ENCODE results near the gene SF3B4. TPM values are rescaled to one million over a fixed set of nuclear protein-coding genes. Genes with fewer than 3 reads are reported as not detected.

Gene SF3B4
- total RNA-seq, 1 donor from 2014 or later, result 26.4 TPM

DNA sequence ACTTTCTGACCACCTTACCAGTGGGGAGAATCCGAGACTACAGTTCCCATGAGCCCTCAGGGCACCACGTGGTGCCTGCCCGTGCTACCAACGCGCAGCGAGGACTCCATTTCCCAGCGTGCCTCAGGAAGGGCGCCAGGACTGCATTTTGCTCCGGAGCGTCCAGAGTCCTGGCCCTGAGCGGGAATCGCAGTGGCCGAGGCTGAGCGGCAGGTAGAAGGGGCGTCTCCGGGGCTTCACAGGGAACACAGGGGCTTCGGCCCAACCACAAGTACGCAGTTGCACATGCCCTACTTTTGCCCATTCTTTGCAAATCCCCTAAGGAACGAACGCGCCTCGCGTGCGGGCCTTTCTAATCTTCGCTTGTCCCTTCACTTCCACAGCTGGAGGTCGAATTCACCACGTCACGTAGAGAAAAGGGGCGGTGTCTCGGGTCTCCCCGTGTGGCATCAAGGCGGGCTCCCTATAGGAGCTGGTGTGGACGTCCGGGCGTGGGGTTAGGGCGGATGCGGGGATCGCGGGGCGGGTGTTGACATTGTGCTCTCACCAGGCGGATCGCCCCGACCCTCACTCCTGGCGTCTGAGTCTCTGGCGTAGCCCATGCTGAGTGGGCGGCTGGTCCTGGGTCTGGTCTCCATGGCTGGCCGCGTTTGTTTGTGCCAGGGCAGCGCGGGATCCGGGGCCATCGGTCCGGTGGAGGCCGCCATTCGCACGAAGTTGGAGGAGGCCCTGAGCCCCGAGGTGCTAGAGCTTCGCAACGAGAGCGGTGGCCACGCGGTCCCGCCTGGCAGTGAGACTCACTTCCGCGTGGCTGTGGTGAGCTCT lies 27.9 kb downstream of the SF3B4 start, which contains the start of gene BOLA1:
Gene BOLA1, plus strand, starts transcription at position 109 of the 825 bp plus-strand sequence. Its CDS starts 492 bp downstream, at position 601.
- H3K27ac Mint-ChIP-seq, result peak within 1 kb of the TSS; percentile 95
- Histone ChIP-seq H3K27me3 (no peaks in the 10 kb centered on the region), H3K9ac (no peak within 1 kb of the TSS), H3K27ac (no peak within 1 kb of the TSS), H2AFZ (replicated peaks) (peak within 1 kb of the TSS; percentile 81), H3K36me3 (no peaks in the 10 kb centered on the region), H3F3A (ENCODE audit: low read depth) (no peaks in the 10 kb centered on the region), H3K4me1 (no peaks in the 10 kb centered on the region), H3K4me3 (peak within 1 kb of the TSS; percentile 39), H3K9me3 (ENCODE audit: low read depth) (no peaks in the 10 kb centered on the region), H3K79me2 (ENCODE audit: low read depth) (no peaks in the 10 kb centered on the region), H4K20me1 (ENCODE audit: low read depth) (no peaks in the 10 kb centered on the region), H3K4me2 (peak within 1 kb of the TSS; percentile 68)
- H3K27me3 Mint-ChIP-seq (ENCODE audit: insufficient read depth, low read depth), result no peaks in the 10 kb centered on the region
- peaks cover 3% of the 10 kb centered on the region for H3K9me3 Mint-ChIP-seq
- peak; percentile 96 for DNase-seq (ENCODE audit: low spot score)
- peaks cover 13% of the 10 kb centered on the region for H3K4me1 Mint-ChIP-seq
- TF ChIP-seq, protein P1, sequence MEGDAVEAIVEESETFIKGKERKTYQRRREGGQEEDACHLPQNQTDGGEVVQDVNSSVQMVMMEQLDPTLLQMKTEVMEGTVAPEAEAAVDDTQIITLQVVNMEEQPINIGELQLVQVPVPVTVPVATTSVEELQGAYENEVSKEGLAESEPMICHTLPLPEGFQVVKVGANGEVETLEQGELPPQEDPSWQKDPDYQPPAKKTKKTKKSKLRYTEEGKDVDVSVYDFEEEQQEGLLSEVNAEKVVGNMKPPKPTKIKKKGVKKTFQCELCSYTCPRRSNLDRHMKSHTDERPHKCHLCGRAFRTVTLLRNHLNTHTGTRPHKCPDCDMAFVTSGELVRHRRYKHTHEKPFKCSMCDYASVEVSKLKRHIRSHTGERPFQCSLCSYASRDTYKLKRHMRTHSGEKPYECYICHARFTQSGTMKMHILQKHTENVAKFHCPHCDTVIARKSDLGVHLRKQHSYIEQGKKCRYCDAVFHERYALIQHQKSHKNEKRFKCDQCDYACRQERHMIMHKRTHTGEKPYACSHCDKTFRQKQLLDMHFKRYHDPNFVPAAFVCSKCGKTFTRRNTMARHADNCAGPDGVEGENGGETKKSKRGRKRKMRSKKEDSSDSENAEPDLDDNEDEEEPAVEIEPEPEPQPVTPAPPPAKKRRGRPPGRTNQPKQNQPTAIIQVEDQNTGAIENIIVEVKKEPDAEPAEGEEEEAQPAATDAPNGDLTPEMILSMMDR (IDR thresholded peaks at IDR 0.05), result no peak
- TF ChIP-seq EZH2 (IDR thresholded peaks at IDR 0.05) (no peak), EZH2phosphoT487 (IDR thresholded peaks at IDR 0.05) (no peak)
- H3K36me3 Mint-ChIP-seq, result peaks cover 9% of the 10 kb centered on the region
- H3K4me3 Mint-ChIP-seq, result peak within 1 kb of the TSS; percentile 85

DNA sequence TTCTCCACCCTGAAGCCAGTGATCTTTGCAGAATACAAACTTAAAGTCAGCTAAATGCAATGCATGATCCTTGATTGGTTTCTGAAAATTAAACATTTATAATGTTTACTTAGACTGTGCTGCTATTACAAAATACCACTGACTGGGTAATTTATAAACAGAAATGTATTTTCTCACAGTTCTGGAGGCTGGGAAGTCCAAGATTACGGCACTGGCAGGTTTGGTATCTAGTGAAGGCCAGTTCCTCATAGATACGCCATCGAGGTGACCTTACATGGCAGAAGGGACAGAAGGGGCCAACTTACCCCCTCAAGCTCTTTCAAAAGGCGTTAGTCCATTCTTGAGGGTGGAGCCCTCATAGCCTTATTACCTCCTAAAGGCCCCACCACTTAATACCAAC lies 31.0 kb downstream of the SF3B4 start:
- TF ChIP-seq, protein P1 (IDR thresholded peaks at IDR 0.05), result no peak
- TF ChIP-seq EZH2phosphoT487 (IDR thresholded peaks at IDR 0.05) (no peak), EZH2 (IDR thresholded peaks at IDR 0.05) (no peak)
- Mint-ChIP-seq H3K36me3 (peaks cover 3% of the 10 kb centered on the region), H3K4me1 (peaks cover 13% of the 10 kb centered on the region), H3K27ac (peak overlapping the region; percentile 7), H3K27me3 (ENCODE audit: insufficient read depth, low read depth) (no peaks in the 10 kb centered on the region), H3K9me3 (peaks cover 3% of the 10 kb centered on the region), H3K4me3 (no peak overlapping the region)
- H3K4me1 ChIP-seq, result no peaks in the 10 kb centered on the region
- no peaks in the 10 kb centered on the region for H3K9me3 ChIP-seq (ENCODE audit: low read depth)
- H3K79me2 ChIP-seq (ENCODE audit: low read depth), result no peaks in the 10 kb centered on the region
- H3K9ac ChIP-seq, result no peak overlapping the region
- H3K36me3 ChIP-seq, result no peaks in the 10 kb centered on the region
- H3F3A ChIP-seq (ENCODE audit: low read depth), result no peaks in the 10 kb centered on the region
- no peaks in the 10 kb centered on the region for H4K20me1 ChIP-seq (ENCODE audit: low read depth)
- no peak overlapping the region for H3K4me2 ChIP-seq
- no peak overlapping the region for H3K27ac ChIP-seq
- DNase-seq (ENCODE audit: low spot score), result no peak
- H2AFZ ChIP-seq (replicated peaks), result no peak overlapping the region
- H3K4me3 ChIP-seq, result no peak overlapping the region
- no peaks in the 10 kb centered on the region for H3K27me3 ChIP-seq

DNA sequence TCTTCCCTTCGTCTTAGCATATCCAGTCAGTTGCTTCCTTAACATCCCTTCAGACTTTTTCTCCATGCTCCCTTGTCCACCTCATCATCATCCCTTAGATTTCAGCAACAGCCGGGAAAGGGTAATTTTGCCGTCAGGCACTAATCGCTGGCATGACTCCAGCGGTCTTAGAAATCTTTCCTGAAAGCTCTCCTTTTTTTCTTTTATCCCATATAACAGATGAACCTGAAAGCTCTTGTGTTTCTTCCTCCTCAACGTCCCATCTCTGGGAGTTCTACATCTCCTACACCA lies 38.7 kb downstream of the SF3B4 start:
- Histone ChIP-seq H3K4me1 (peaks cover 17% of the 10 kb centered on the region), H3K9ac (no peak overlapping the region), H3K4me3 (peak overlapping the region; percentile 82), H3F3A (ENCODE audit: low read depth) (peaks cover 50% of the 10 kb centered on the region), H3K9me3 (ENCODE audit: low read depth) (no peaks in the 10 kb centered on the region), H3K27me3 (no peaks in the 10 kb centered on the region), H4K20me1 (ENCODE audit: low read depth) (peaks cover 22% of the 10 kb centered on the region), H3K4me2 (peak overlapping the region; percentile 94), H3K36me3 (no peaks in the 10 kb centered on the region), H3K79me2 (ENCODE audit: low read depth) (peaks cover 23% of the 10 kb centered on the region), H2AFZ (replicated peaks) (peak overlapping the region; percentile 88), H3K27ac (peak overlapping the region; percentile 97)
- H3K36me3 Mint-ChIP-seq, result no peaks in the 10 kb centered on the region
- H3K27me3 Mint-ChIP-seq (ENCODE audit: insufficient read depth, low read depth), result no peaks in the 10 kb centered on the region
- TF ChIP-seq, protein P1 (IDR thresholded peaks at IDR 0.05), result no peak
- no peak overlapping the region for H3K4me3 Mint-ChIP-seq
- H3K9me3 Mint-ChIP-seq, result no peaks in the 10 kb centered on the region
- no peak overlapping the region for H3K27ac Mint-ChIP-seq
- peak; percentile 11 for DNase-seq (ENCODE audit: low spot score)
- peaks cover 4% of the 10 kb centered on the region for H3K4me1 Mint-ChIP-seq
